Astrocyte of the cerebellum (primary cell): Measurements from ENCODE around the gene PEBP1.
"Not testable (repeated sequence)": the region's sequence is repeated elsewhere in the genome, so short reads cannot be mapped to it uniquely, and the experiment has no call there.

Experiments used
- DNase-seq: peaks from one replicate; pipeline ENCODE4 v3.0.0-alpha.2; 2011; ENCODE audit warnings: low read depth
- H3K4me3 ChIP-seq: 2 replicates; pipeline ENCODE4 v1.5.1; 2011; ENCODE audit warnings: mild to moderate bottlenecking, low read depth, low read length, moderate library complexity
- in situ Hi-C: cut with HindIII; loops from 2 replicates; pipeline ENCODE4 v1.10.0; 2017; ENCODE audit warnings: low sequenced_read_pairs
- TF ChIP-seq, protein P1 (sequence below): IDR thresholded peaks from 2 replicates; pipeline ENCODE4 v1.5.1; 2012; ENCODE audit warnings: low read length, low read depth, moderate library complexity, mild to moderate bottlenecking; ENCODE audit errors: missing control alignments

Gene PEBP1

DNA sequence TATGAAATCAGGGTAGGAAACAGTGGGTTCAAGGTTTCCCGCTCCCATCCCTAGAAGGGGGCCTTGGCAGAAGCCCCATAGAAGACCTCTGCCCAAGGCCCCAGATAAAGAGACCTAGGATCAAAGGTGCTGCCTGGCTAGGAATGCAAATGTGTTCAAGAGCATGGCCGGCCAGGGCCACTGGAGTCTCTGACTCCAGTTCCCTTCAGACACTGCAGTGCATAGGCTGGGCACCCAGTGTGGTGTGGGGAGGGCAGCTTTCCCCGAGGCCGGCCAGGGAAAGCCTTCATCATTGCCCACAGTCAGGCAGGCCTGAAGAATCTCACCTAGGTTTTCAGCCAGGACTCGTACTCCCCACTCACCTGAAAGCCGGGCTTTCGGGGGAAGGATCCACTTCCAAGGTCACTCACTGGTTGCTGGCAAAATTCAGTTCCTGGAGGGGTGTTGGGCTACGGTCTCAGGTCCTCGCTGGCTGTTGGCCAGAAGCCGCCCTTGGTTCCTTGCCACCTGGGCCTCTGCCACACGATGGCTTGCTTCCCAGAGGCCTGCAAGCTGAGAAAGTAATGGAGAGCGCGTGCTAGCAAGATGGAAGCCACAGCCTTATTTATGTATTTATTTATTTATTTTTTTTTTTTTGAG is 9.7 kb upstream of the PEBP1 start:
- TF ChIP-seq, protein P1, sequence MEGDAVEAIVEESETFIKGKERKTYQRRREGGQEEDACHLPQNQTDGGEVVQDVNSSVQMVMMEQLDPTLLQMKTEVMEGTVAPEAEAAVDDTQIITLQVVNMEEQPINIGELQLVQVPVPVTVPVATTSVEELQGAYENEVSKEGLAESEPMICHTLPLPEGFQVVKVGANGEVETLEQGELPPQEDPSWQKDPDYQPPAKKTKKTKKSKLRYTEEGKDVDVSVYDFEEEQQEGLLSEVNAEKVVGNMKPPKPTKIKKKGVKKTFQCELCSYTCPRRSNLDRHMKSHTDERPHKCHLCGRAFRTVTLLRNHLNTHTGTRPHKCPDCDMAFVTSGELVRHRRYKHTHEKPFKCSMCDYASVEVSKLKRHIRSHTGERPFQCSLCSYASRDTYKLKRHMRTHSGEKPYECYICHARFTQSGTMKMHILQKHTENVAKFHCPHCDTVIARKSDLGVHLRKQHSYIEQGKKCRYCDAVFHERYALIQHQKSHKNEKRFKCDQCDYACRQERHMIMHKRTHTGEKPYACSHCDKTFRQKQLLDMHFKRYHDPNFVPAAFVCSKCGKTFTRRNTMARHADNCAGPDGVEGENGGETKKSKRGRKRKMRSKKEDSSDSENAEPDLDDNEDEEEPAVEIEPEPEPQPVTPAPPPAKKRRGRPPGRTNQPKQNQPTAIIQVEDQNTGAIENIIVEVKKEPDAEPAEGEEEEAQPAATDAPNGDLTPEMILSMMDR, result no peak
- H3K4me3 ChIP-seq, result no peak overlapping the region
- DNase-seq, result no peak
- in situ Hi-C loops, result no loop called here

DNA sequence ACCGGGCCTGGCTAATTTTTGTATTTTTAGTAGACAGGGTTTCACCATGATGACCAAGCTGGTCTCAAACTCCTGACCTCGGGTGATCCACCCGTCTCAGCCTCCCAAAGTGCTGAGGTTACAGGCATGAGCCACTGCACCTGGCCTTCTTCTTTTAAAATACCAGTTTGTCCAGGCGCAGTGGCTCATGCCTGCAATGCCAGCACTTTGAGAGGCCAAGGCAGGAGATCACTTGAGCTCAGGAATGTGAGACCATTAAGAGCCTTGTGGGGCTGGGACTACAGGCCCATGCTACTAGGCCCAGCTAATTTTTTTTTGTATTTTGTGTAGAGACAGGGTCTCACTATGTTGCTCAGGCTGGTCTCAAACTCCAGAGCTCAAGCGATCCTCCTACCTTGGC is 8.1 kb upstream of the PEBP1 start:
- no peak for DNase-seq
- TF ChIP-seq, protein P1, result no peak
- no peak overlapping the region for H3K4me3 ChIP-seq
- in situ Hi-C loops, result no loop called here

DNA sequence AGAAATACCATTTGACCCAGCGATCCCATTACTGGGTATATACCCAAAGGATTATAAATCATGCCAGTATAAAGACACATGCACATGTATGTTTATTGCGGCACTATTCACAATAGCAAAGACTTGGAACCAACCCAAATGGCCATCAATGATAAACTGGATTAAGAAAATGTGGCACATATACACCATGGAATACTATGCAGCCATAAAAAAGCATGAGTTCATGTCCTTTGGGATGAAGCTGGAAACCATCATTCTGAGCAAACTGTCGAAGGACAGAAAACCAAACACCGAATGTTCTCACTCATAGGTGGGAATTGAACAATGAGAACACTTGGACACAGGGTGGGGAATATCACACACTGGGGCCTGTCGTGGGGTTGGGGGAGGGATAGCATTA is 6.5 kb upstream of the PEBP1 start:
- H3K4me3 ChIP-seq, DNase-seq, in situ Hi-C loops: not testable (repeated sequence)

DNA sequence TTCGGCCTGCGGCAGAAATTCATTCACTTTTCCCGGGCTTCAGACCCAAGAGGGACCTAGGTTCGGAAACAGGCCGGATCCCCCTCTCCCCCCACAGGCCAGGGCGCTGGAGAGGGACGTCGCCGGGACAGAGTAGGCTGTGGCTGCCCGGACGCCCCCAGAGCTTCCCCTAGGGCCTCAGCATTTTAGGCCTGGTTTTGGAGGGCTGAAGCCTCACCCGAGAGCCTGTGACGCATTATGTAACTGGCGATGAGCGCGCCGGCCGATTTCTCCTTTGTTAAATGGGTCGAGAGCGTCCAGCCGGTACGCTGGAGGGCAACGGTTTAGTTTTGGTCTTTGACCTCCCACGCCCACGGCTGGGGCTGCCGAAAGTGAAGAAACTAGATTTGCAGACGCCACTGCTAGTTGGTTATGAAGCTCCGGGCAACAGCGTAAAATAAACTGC is 657 bp downstream of the PEBP1 start:
- H3K4me3 ChIP-seq, result peak overlapping the region; percentile 94
- in situ Hi-C loops, result no loop called here
- TF ChIP-seq, protein P1, result no peak
- DNase-seq, result no peak

DNA sequence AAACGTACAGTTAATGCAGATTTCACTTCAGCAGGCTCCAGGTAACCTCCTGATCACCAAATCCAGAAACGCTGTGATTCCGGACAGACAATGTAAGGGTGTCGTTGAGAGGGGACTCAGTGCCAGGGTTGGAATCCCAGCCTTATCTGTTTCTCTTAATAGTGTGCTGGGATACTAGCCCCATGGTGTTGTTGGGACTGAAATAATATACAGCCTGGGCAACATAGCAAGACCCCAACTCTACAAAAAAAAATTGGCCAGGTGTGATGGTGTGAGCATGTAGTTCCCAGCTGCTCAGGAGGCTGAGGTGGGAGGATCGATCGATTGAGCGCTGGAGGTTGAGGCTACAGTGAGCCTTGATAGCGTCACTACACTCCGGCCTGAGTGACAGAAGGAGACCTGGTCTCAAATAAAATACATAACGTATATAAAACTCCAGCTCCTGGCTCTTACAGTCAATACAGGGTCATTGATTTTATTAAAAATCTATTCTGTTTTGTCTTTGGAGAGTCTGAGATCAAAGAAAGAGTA is 1.3 kb downstream of the PEBP1 start:
- TF ChIP-seq, protein P1, result no peak
- H3K4me3 ChIP-seq, result peak overlapping the region; percentile 94
- in situ Hi-C loops, result no loop called here
- no peak for DNase-seq

DNA sequence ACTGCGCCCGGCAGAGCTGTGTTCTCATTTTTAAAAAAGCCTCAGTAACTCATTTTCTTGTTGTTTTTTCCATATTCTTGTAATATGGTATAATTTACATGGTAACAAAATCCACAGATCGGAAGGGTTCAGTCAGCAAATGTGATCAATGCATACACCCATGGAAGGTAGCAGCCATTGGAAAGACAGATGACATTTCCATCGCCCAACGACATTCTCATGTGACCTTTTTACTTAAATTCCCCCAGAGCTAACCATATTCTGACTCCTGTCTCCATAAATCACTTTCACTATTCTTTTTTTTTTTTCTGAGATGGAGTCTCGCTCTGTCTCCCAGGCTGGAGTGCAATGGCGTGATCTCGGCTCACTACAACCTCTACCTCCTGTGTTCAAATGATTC is 4.9 kb downstream of the PEBP1 start:
- TF ChIP-seq, protein P1, result no peak
- H3K4me3 ChIP-seq, result no peak overlapping the region
- DNase-seq, result no peak
- in situ Hi-C loops, result no loop called here

DNA sequence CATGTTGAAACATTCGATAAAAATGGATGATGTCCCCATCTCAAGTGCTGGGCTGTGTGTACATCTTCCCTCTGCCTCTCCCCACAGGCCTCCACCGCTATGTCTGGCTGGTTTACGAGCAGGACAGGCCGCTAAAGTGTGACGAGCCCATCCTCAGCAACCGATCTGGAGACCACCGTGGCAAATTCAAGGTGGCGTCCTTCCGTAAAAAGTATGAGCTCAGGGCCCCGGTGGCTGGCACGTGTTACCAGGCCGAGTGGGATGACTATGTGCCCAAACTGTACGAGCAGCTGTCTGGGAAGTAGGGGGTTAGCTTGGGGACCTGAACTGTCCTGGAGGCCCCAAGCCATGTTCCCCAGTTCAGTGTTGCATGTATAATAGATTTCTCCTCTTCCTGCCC is 8.6 kb downstream of the PEBP1 start:
- DNase-seq, result no peak
- in situ Hi-C loops, result no loop called here
- no peak overlapping the region for H3K4me3 ChIP-seq
- TF ChIP-seq, protein P1, result no peak
